Measurements from ENCODE around the gene ECE1. TPM values are rescaled to one million over a fixed set of nuclear protein-coding genes. Genes with fewer than 3 reads are reported as not detected.

The ECE1 gene
- total and polyA plus RNA-seq, 2 of the 13 experiments (the other 11 are each of a cell fraction or from before 2014, with no cell fraction given): 13.5 to 21.2 TPM

- TF ChIP-seq ZNF576 (CRISPR knock-in tag; IDR thresholded peaks at IDR 0.05) (no peak), ZNF224 (CRISPR knock-in tag; IDR thresholded peaks at IDR 0.05) (no peak), ZBTB7B (CRISPR knock-in tag; IDR thresholded peaks at IDR 0.05) (peak; percentile 82), RFX3 (CRISPR knock-in tag; IDR thresholded peaks at IDR 0.05) (no peak; the same call in 1 of the 2 replicates), ZNF891 (CRISPR knock-in tag; IDR thresholded peaks at IDR 0.05) (no peak; the same call in 1 of the 2 replicates), REL (CRISPR knock-in tag; conservative IDR thresholded peaks at IDR 0.05) (no peak), NFYB (CRISPR knock-in tag; IDR thresholded peaks at IDR 0.05) (no peak), MAFG (CRISPR knock-in tag; IDR thresholded peaks at IDR 0.05) (no peak), ATF7 (IDR thresholded peaks at IDR 0.05) (no peak), ATF7 (CRISPR knock-in tag; IDR thresholded peaks at IDR 0.05) (0 out of 2 replicates have a peak, but pooled peaks have one; percentile 26), TBL1XR1 (IDR thresholded peaks at IDR 0.05; ENCODE audit: borderline replicate concordance, low read length, partially characterized antibody) (peak; percentile 89), TBX3 (IDR thresholded peaks at IDR 0.05; ENCODE audit: borderline replicate concordance) (peak; percentile 92), SAP130 (CRISPR knock-in tag; IDR thresholded peaks at IDR 0.05; ENCODE audit: low read depth) (peak; percentile 92), BRD4 (CRISPR knock-in tag; IDR thresholded peaks at IDR 0.05) (no peak; the same call in 1 of the 2 replicates), HNF1A (IDR thresholded peaks at IDR 0.05; ENCODE audit: low read depth) (peak; percentile 76), HNF1A (CRISPR knock-in tag; IDR thresholded peaks at IDR 0.05; ENCODE audit: borderline replicate concordance) (peak; percentile 89), ZNF660 (CRISPR knock-in tag; IDR thresholded peaks at IDR 0.05; ENCODE audit: borderline replicate concordance, low read depth) (no peak), DR1 (CRISPR knock-in tag; IDR thresholded peaks at IDR 0.05) (no peak), ZNF382 (CRISPR knock-in tag; IDR thresholded peaks at IDR 0.05; ENCODE audit: borderline replicate concordance) (no peak), TEAD3 (CRISPR knock-in tag; optimal IDR thresholded peaks at IDR 0.05; ENCODE audit: borderline replicate concordance) (peak; percentile 56), KMT2B (CRISPR knock-in tag; IDR thresholded peaks at IDR 0.05) (peak; percentile 42; the same call in 1 of the 2 replicates)
- TF ChIP-seq, protein P1, sequence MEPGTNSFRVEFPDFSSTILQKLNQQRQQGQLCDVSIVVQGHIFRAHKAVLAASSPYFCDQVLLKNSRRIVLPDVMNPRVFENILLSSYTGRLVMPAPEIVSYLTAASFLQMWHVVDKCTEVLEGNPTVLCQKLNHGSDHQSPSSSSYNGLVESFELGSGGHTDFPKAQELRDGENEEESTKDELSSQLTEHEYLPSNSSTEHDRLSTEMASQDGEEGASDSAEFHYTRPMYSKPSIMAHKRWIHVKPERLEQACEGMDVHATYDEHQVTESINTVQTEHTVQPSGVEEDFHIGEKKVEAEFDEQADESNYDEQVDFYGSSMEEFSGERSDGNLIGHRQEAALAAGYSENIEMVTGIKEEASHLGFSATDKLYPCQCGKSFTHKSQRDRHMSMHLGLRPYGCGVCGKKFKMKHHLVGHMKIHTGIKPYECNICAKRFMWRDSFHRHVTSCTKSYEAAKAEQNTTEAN (CRISPR knock-in tag; conservative IDR thresholded peaks at IDR 0.05): no peak; the same call in 1 of the 2 replicates
These were observed 48.5 kb upstream of the ECE1 start (continued) for GRCh38 chr1:21338573-21339355.

Data from HepG2 (cell line).